K562 (cell line): ENCODE data around the gene IL11.

Source experiments
- CHD4 ChIP-seq: fragments of 200-600 bp; sonication (generic); IDR thresholded peaks from 3 replicates; pipeline ENCODE4 v1.6.1; 2012; ENCODE audit warnings: low read depth, mild to moderate bottlenecking, mixed read lengths, low read length, inconsistent platforms; ENCODE audit not compliant: insufficient read depth, insufficient replicate concordance, poor library complexity, severe bottlenecking
- HIVEP1 ChIP-seq: fragments of 250-450 bp; sonication (Bioruptor Pico); IDR thresholded peaks from 2 replicates; pipeline ENCODE4 v1.4.0; 2020; ENCODE audit warnings: mild to moderate bottlenecking
- HNRNPUL1 ChIP-seq: fragments of 200-400 bp; formaldehyde crosslinking; IDR thresholded peaks from 2 replicates; pipeline ENCODE4 v1.6.1; 2017; ENCODE audit warnings: low read length
- RBM39 ChIP-seq: fragments of 200-400 bp; formaldehyde crosslinking; optimal IDR thresholded peaks from 2 replicates; pipeline ENCODE3; 2018; ENCODE audit warnings: low read depth, low read length
- TBP ChIP-seq: optimal IDR thresholded peaks from 2 replicates; pipeline ENCODE3; 2011; ENCODE audit warnings: low read depth, low read length, improper control_type of control experiment
- YY1 ChIP-seq, 3 experiments: IDR thresholded peaks; 2 replicates each; pipeline ENCODE4 v1.6.1; 2011; ENCODE audit warnings: low read length in 2 of 3, mild to moderate bottlenecking in 2 of 3, moderate library complexity in 2 of 3, borderline replicate concordance in 1 of 3, control low read depth in 1 of 3, low read depth in 1 of 3; ENCODE audit not compliant: insufficient read depth in 3 of 3, insufficient replicate concordance in 2 of 3, control insufficient read depth in 1 of 3, insufficient read length in 1 of 3; ENCODE audit errors: extremely low read depth in 1 of 3

GRCh38 chr19:55321466-55322137, 48.7 kb downstream of the IL11 start:
- TF ChIP-seq RBM39 (no peak), TBP (no peak), CHD4 (no peak), HNRNPUL1 (no peak), HIVEP1 (CRISPR knock-in tag) (no peak), YY1 (IDR thresholded peaks at IDR 0.05; ENCODE audit: borderline replicate concordance in 1 of 3, control insufficient read depth in 1 of 3, extremely low read depth in 1 of 3, insufficient read depth in 3 of 3, insufficient read length in 1 of 3, insufficient replicate concordance in 2 of 3, low read depth in 1 of 3, low read length in 2 of 3) (no peak)
